Keratinocyte (primary cell): ENCODE data around the gene COL16A1. TPM values are rescaled to one million over a fixed set of nuclear protein-coding genes. Genes with fewer than 3 reads are reported as not detected.

Experiments used
- DNase-seq: peaks from one replicate; pipeline ENCODE4 v3.0.0-alpha.2; 2011; ENCODE audit warnings: low read depth, missing footprints, low spot score
- FAIRE-seq: peaks from 2 replicates; lab custom pipeline; 2011; peaks lifted over from hg19 to GRCh38; lab: Jason Lieb, UNC
- H2AFZ ChIP-seq: 2 replicates; pipeline ENCODE4 v1.6.0; 2012; ENCODE audit warnings: low read length, control low read depth, inconsistent platforms; ENCODE audit not compliant: control insufficient read depth
- H3K27ac ChIP-seq: 2 replicates; pipeline ENCODE4 v1.5.1; 2011; ENCODE audit warnings: low read length; ENCODE audit not compliant: control insufficient read depth, insufficient read depth
- H3K27me3 ChIP-seq: 3 replicates; pipeline ENCODE4 v1.6.0; 2011; ENCODE audit warnings: low read length; ENCODE audit not compliant: control insufficient read depth, insufficient read depth; ENCODE audit errors: extremely low read depth
- H3K36me3 ChIP-seq, 2 experiments: 2 replicates in 1 of 2; 3 replicates in 1 of 2; pipeline ENCODE4 v1.5.1; 2011; ENCODE audit warnings: low read length in 2 of 2, mild to moderate bottlenecking in 1 of 2; ENCODE audit not compliant: control insufficient read depth in 2 of 2, insufficient read depth in 2 of 2; ENCODE audit errors: extremely low read depth in 1 of 2
- H3K4me1 ChIP-seq: 3 replicates; pipeline ENCODE4 v1.5.1; 2011; ENCODE audit warnings: low read length; ENCODE audit not compliant: control insufficient read depth, insufficient read depth; ENCODE audit errors: extremely low read depth
- H3K4me2 ChIP-seq: 3 replicates; pipeline ENCODE4 v1.6.0; 2011; ENCODE audit warnings: low read depth, low read length; ENCODE audit not compliant: control insufficient read depth, insufficient read depth; ENCODE audit errors: extremely low read depth
- H3K4me3 ChIP-seq, 3 experiments: fragments of 200-600 bp in 1 of 3; sonication (generic) in 1 of 3; 2 replicates in 2 of 3; 3 replicates in 1 of 3; pipeline ENCODE4 v1.5.1; 2011 to 2016; ENCODE audit warnings: low read length in 3 of 3, mild to moderate bottlenecking in 3 of 3, control low read depth in 2 of 3, inconsistent platforms in 1 of 3, low read depth in 1 of 3, mixed read lengths in 1 of 3, mixed run types in 1 of 3, moderate library complexity in 1 of 3; ENCODE audit not compliant: control insufficient read depth in 2 of 3, insufficient read depth in 2 of 3; ENCODE audit errors: extremely low read depth in 1 of 3
- H3K79me2 ChIP-seq: 2 replicates; pipeline ENCODE4 v1.6.0; 2012; ENCODE audit warnings: low read length; ENCODE audit not compliant: control insufficient read depth, insufficient read depth
- H3K9ac ChIP-seq: 3 replicates; pipeline ENCODE4 v1.6.0; 2011; ENCODE audit warnings: low read length; ENCODE audit not compliant: control insufficient read depth, insufficient read depth; ENCODE audit errors: extremely low read depth
- H3K9me1 ChIP-seq: 3 replicates; pipeline ENCODE4 v1.6.0; 2011; ENCODE audit warnings: low read length; ENCODE audit not compliant: control insufficient read depth, insufficient read depth; ENCODE audit errors: extremely low read depth
- H3K9me3 ChIP-seq: 2 replicates; pipeline ENCODE4 v1.5.1; 2012; ENCODE audit warnings: low read depth, low read length; ENCODE audit not compliant: control insufficient read depth
- H4K20me1 ChIP-seq: 3 replicates; pipeline ENCODE4 v1.6.0; 2011; ENCODE audit warnings: low read length; ENCODE audit not compliant: control insufficient read depth, insufficient read depth; ENCODE audit errors: extremely low read depth
- EZH2 ChIP-seq: IDR thresholded peaks from one replicate; pipeline ENCODE4 v1.6.1; 2012; ENCODE audit warnings: inconsistent platforms, mild to moderate bottlenecking, low read length, moderate library complexity
- dilution Hi-C: fragments of 300-500 bp; cut with MboI; formaldehyde crosslinking; loops from one replicate; pipeline ENCODE4 v1.7.0; 2020; ENCODE audit warnings: low sequenced_read_pairs; ENCODE audit not compliant: extremely low pct_ligation_motif_present
- polyA plus RNA-seq, 5 experiments: library from polyadenylated mRNA; depleted of rRNA in 3 of 5; stranded (reverse) in 3 of 5; stranded (forward) in 1 of 5; unstranded in 1 of 5; fragments of >200 nt; gene quantifications; 1 replicate in 1 of 5; 2 replicates in 3 of 5; 3 replicates in 1 of 5; pipeline versions ENCODE4 v1.2.1 to v1.2.3, GENCODE V29; 2011 to 2012; ENCODE audit warnings: missing spikeins in 2 of 5, low read depth in 1 of 5, low replicate concordance in 1 of 5
- TF ChIP-seq, protein P1 (sequence below), 3 experiments: IDR thresholded peaks in 1 of 3; conservative IDR thresholded peaks in 1 of 3; optimal IDR thresholded peaks in 1 of 3; 2 replicates in 2 of 3; 3 replicates in 1 of 3; pipeline versions ENCODE3 to v1.5.1; 2011; ENCODE audit warnings: low read length in 3 of 3, mild to moderate bottlenecking in 3 of 3, moderate library complexity in 2 of 3, control low read depth in 1 of 3, inconsistent platforms in 1 of 3; ENCODE audit not compliant: insufficient read depth in 2 of 3; ENCODE audit errors: extremely low read depth in 1 of 3

Gene COL16A1
- polyA plus RNA-seq, 1 donor (not counting 4 experiments of a cell fraction or from before 2014, with no cell fraction given) = 43.4 TPM

DNA sequence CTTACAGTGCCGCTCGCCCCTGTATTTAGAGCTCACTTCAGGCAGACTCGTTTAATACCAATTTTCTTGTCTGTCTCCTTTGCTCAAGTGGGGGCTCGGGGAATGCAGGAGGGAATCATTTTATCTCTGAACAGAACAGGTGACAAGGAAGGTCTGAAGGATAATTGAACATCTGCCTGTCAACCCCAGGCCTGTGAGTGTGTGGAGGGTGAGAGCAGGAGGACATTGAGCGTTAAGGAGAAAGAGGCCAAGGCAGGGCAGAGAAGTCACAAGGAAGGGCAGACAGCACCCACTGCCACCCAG lies 49.4 kb downstream of the COL16A1 start:
- Histone ChIP-seq H3K4me2 (no peak overlapping the region), H3K27ac (no peak overlapping the region), H3K9me1 (no peaks in the 10 kb centered on the region), H3K9ac (no peak overlapping the region), H3K9me3 (no peaks in the 10 kb centered on the region), H2AFZ (no peak overlapping the region), H3K36me3 (peaks cover 35 to 40% of the 10 kb centered on the region in 2 experiments), H3K27me3 (no peaks in the 10 kb centered on the region), H3K4me1 (no peaks in the 10 kb centered on the region), H4K20me1 (no peaks in the 10 kb centered on the region), H3K4me3 (no peak overlapping the region), H3K79me2 (no peaks in the 10 kb centered on the region)
- dilution Hi-C loops = no loop called here
- FAIRE-seq (no peak), DNase-seq (no peak)
- no peak for TF ChIP-seq EZH2
- TF ChIP-seq, protein P1, sequence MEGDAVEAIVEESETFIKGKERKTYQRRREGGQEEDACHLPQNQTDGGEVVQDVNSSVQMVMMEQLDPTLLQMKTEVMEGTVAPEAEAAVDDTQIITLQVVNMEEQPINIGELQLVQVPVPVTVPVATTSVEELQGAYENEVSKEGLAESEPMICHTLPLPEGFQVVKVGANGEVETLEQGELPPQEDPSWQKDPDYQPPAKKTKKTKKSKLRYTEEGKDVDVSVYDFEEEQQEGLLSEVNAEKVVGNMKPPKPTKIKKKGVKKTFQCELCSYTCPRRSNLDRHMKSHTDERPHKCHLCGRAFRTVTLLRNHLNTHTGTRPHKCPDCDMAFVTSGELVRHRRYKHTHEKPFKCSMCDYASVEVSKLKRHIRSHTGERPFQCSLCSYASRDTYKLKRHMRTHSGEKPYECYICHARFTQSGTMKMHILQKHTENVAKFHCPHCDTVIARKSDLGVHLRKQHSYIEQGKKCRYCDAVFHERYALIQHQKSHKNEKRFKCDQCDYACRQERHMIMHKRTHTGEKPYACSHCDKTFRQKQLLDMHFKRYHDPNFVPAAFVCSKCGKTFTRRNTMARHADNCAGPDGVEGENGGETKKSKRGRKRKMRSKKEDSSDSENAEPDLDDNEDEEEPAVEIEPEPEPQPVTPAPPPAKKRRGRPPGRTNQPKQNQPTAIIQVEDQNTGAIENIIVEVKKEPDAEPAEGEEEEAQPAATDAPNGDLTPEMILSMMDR (optimal IDR thresholded peaks at IDR 0.05 in 1 of 3, IDR thresholded peaks at IDR 0.05 in 1 of 3, conservative IDR thresholded peaks at IDR 0.05 in 1 of 3; ENCODE audit: extremely low read depth in 1 of 3, insufficient read depth in 2 of 3, low read length in 3 of 3) = no peak

DNA sequence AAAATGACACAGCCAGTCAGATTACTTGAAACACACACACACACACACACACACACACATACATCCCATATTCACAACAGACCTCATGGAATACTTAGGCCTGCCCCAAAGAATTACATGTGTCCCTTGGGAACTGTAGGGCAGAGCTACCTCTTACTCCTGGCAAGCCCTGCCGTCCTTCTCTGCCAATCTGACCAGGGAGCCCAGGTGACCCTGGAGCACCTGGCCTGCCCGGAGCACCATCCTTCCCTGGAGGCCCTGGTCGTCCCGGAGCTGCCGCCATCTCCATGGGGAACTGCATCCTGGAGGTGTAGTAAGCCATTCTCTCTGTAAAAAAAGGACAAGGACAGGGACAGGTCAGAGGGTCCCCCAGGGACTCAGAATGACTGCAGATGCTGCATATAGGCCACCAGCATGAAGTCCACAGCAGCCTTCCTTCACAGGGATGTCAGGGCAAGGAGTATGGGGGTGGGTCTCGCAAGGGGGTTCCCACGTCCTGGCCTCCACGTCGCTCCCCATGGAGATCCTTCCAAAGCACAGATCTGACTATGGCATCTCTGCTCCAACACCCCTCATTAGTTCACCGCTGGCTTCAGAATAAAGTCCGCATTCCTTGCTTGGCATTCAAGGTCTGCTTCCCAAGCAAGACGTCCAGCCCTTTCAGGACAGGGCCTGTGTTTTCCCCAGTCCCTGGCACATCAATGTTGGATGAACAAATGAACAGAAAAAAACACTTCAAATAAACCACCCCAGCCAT lies 49.9 kb downstream of the COL16A1 start:
- H2AFZ ChIP-seq = no peak overlapping the region
- no peak overlapping the region for H3K4me3 ChIP-seq
- peaks cover 1% of the 10 kb centered on the region for H3K4me1 ChIP-seq
- H4K20me1 ChIP-seq = no peaks in the 10 kb centered on the region
- no peak overlapping the region for H3K9ac ChIP-seq
- dilution Hi-C loops = no loop called here
- H3K9me1 ChIP-seq = no peaks in the 10 kb centered on the region
- TF ChIP-seq, protein P1 (optimal IDR thresholded peaks at IDR 0.05 in 1 of 3, IDR thresholded peaks at IDR 0.05 in 1 of 3, conservative IDR thresholded peaks at IDR 0.05 in 1 of 3; ENCODE audit: extremely low read depth in 1 of 3, insufficient read depth in 2 of 3, low read length in 3 of 3) = no peak
- TF ChIP-seq EZH2 = no peak
- DNase-seq (no peak), FAIRE-seq (no peak)
- peaks cover 32 to 35% of the 10 kb centered on the region in 2 experiments for H3K36me3 ChIP-seq
- H3K27ac ChIP-seq = no peak overlapping the region
- H3K79me2 ChIP-seq = no peaks in the 10 kb centered on the region
- H3K27me3 ChIP-seq = no peaks in the 10 kb centered on the region
- no peaks in the 10 kb centered on the region for H3K9me3 ChIP-seq
- no peak overlapping the region for H3K4me2 ChIP-seq
